ENCODE measurements around the gene KBTBD6.

DNA sequence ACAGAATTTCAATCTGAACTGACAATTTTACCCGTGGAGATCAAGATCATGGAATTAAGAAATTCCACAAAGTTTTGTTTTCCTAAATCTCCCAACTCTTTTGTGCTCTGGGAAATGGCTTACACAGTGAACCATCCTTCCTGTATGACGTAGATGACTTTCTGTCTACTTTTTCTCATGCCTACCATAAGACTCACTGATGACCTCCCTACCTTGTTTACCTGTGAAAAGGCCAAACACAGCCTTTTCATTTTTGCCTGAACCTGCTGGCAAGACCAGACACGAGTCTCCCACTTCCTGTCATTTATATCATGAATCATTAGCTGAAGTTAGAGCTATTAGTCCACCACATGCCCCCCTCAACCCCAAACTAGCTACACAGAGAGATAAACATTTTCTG is 4.6 kb upstream of the KBTBD6 start:
- no peak for TF ChIP-seq TCF4 (CRISPR knock-in tag; IDR thresholded peaks at IDR 0.05; ENCODE audit: borderline replicate concordance)
- TF ChIP-seq PATZ1 (CRISPR knock-in tag; IDR thresholded peaks at IDR 0.05; ENCODE audit: borderline replicate concordance) = no peak
- no peak for TF ChIP-seq SNAI2 (CRISPR knock-in tag; IDR thresholded peaks at IDR 0.05)
- TF ChIP-seq ISL1 (CRISPR knock-in tag; IDR thresholded peaks at IDR 0.05) = no peak
